Transverse colon (tissue), 4 donors: Measurements from ENCODE around the gene ASCL5. TPM values are rescaled to one million over a fixed set of nuclear protein-coding genes. Genes with fewer than 3 reads are reported as not detected.

ENCODE experiments used
- DNase-seq: peaks from one replicate; pipeline ENCODE4 v3.0.0-alpha.2; 2019
- H3K27ac ChIP-seq, 4 donors: fragments of 200-600 bp; sonication (generic); 2 replicates each; pipeline ENCODE4 v1.5.1; 2016 to 2018; ENCODE audit warnings: inconsistent platforms in 4 of 4
- H3K27me3 ChIP-seq: fragments of 200-600 bp; sonication (generic); 2 replicates; pipeline ENCODE4 v1.5.1; 2017; ENCODE audit warnings: inconsistent platforms
- H3K36me3 ChIP-seq, 4 donors: fragments of 200-600 bp; sonication (generic); 2 replicates each; pipeline ENCODE4 v1.5.1; 2017 to 2019; ENCODE audit warnings: inconsistent platforms in 4 of 4
- H3K4me1 ChIP-seq, 4 donors: fragments of 200-600 bp; sonication (generic); 2 replicates each; pipeline ENCODE4 v1.5.1; 2017 to 2020; ENCODE audit warnings: inconsistent platforms in 4 of 4
- H3K4me3 ChIP-seq, 4 donors: fragments of 200-600 bp; sonication (generic); 1 replicate in 1 of 4; 2 replicates in 3 of 4; pipeline versions ENCODE4 v1.5.1 to v1.6.1; 2017 to 2019; ENCODE audit warnings: inconsistent platforms in 4 of 4
- H3K9me3 ChIP-seq, 2 donors: fragments of 200-600 bp; sonication (generic); 2 replicates each; pipeline ENCODE4 v1.5.1; 2017 to 2019; ENCODE audit warnings: inconsistent platforms in 2 of 2
- CTCF ChIP-seq, 5 experiments: fragments of 200-600 bp in 3 of 5; fragments of 450-650 bp in 2 of 5; sonication (generic) in 3 of 5; IDR thresholded peaks; 1 replicate in 2 of 5; 2 replicates in 3 of 5; pipeline ENCODE4 v1.5.1; 2016 to 2017; ENCODE audit warnings: antibody characterized with exemption in 5 of 5, inconsistent platforms in 3 of 5, mild to moderate bottlenecking in 2 of 5, moderate library complexity in 1 of 5
- EP300 ChIP-seq: sonication (generic); formaldehyde crosslinking; IDR thresholded peaks from one replicate; pipeline ENCODE4 v1.6.1; 2017; ENCODE audit warnings: antibody characterized with exemption, low read depth
- POLR2A ChIP-seq: fragments of 450-650 bp; IDR thresholded peaks from one replicate; pipeline ENCODE4 v1.6.1; 2016; ENCODE audit warnings: antibody characterized with exemption, mild to moderate bottlenecking, moderate library complexity
- POLR2AphosphoS5 ChIP-seq, 3 donors: sonication (generic); formaldehyde crosslinking; IDR thresholded peaks; one replicate each; pipeline ENCODE4 v1.6.1; 2016; ENCODE audit warnings: antibody characterized with exemption in 3 of 3
- WGBS, 2 donors: methylation state at CpG; one replicate each; pipeline ENCODE4 v1.1.5; 2018; ENCODE audit warnings: low coverage in 1 of 2; 5-methylcytosine and 5-hydroxymethylcytosine counted together
- in situ Hi-C, 4 donors: fragments of 200-750 bp; cut with MboI; loops; one replicate each; pipeline versions ENCODE4 v1.15.0 to v1.15.1; 2017; ENCODE audit warnings: low sequenced_read_pairs in 3 of 4, low pct_ligation_motif_present in 1 of 4, low pct_unique_long_range_greater_than_20kb in 1 of 4
- intact Hi-C: fragments of 100-400 bp; cut with DNase I; formaldehyde crosslinking; loops from one replicate; pipeline ENCODE4 v1.15.1; 2023; ENCODE audit warnings: low total_unique reads
- total RNA-seq, 4 donors: library from RNA; depleted of rRNA; stranded (reverse); fragments of >200 nt; gene quantifications; one replicate each; pipeline ENCODE4 v1.1.0, GENCODE V29; 2016

ASCL5 gene
- total RNA-seq, 4 donors from 2014 or later, result not detected

DNA sequence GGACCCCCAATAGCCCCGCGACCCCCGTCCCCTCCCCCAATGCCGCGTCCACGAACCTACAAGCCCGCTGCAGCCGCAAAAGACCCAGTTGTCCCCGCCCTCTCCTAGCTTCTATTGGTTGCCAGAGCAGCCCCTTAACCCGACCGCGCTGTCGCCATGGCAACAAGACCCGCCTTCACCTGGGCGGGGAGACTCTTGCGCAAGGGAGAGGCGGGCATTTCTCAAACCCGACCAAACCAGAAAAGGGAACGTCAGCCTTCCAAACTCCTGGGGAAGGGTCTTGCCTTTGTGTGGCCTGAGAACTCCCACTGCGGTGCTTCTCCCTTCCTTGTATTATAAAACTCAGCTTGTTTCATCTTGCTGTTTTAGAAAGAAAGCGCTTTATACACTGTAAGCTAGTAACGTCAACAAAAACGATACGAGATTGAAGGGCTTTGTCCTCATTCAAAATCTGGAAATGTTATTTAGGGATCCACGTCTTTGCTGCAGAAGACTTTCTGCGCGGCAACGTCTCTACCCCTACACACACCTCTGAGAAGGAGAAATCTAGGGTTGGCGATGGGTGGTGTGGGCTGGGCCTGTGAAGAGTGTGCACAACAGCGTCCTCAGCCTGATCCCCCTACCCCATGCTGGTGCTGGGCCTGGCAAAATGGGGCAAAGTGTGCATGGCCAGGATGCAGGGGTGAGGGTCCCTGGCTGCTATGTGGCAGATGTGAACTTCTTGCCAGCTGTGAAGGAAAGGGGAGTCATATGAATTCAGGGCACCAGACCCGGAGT, 27.6 kb upstream of the ASCL5 start, which contains the start of gene TMEM9:
Gene TMEM9 (minus strand): TSS at position 86 of the 777 bp plus-strand sequence. CDS start 551 bp downstream, outside the sequence.
- peak in 1 of 3 donors; percentile 46 for TF ChIP-seq POLR2AphosphoS5 (IDR thresholded peaks at IDR 0.05)
- no peak for TF ChIP-seq CTCF (IDR thresholded peaks at IDR 0.05)
- in situ Hi-C loops, result no loop called here
- WGBS, 2 donors, result 0 to 12% methylated on average over 2 to 22 of the region's 31 CpGs
- Histone ChIP-seq H3K27ac (peak within 1 kb of the TSS; percentile 74 to 85 (median 82)), H3K4me3 (peak within 1 kb of the TSS; percentile 74 to 85 (median 80)), H3K27me3 (no peaks in the 10 kb centered on the region), H3K36me3 (peaks cover 0 to 2% (median 0%) of the 10 kb centered on the region in 4 donors), H3K9me3 (no peaks in the 10 kb centered on the region), H3K4me1 (peaks cover 6 to 20% (median 13%) of the 10 kb centered on the region in 4 donors)
- intact Hi-C loops, result no loop called here
- DNase-seq, result peak; percentile 98

DNA sequence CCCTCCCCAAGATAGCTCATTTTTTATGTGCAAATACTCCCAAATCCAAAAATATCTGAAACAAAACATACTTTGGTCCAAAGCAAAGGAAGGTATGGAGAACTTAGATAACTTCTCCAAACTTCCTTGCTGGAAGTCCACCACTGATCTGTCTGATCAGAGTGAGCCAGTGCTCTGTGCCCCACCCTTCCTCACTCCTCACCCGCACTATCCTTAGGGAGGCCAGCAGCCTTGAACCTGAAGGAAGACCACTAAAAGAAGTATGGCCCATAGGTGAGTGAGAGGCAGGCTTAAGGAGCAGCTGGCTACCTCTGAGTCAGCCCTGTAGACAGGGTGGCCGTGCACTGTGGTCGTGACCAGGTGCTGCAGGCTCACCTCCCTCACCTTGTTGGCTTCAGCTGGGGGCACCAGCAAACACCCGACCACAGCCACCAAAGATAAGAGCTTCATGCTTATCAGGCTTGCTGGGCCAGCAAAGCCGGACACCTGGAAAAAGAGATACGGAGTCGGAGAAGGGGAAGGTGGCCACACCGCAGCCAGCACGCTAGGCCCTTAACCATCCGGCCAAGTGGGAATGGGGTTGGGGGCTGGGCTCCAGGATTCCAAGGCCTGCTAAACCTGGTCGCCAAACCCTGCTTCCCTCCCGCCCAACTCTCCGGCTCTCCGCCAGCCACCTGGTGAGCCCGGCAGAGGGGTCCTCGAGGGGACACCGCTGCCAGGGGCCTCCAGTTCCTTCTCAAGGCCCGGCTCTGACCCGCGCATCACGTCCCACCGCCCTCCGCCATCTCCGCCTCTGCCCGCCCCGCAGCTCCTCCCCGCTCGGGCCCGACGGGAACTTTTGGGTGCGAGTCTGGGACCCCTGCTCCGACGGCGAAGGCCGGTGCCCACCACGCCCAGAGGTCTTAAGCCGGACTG, 26.7 kb upstream of the ASCL5 start:
- in situ Hi-C loops (no loop called here), intact Hi-C loops (no loop called here)
- H3K27ac ChIP-seq, result peak overlapping the region; percentile 74 to 85 (median 82)

DNA sequence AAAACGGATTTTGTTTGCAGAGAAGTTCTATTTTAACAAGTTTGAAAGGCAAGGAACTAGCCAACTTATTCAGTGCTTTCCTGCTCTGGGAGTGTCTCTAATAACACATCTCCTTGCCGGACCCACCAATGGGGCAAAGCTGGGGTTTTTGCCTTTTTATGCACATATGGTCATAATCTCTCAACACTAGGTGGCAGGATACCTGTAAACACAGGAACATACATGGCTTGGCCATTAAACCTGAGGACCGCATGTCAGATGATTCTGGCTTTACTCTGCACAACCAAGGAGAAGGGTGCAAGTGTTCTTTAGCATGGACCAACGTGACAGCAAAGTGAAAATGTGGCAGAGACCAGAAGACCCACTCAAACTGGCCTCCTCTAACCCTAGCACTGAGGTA, 22.4 kb upstream of the ASCL5 start:
- Histone ChIP-seq H3K4me1 (peaks cover 6 to 15% (median 10%) of the 10 kb centered on the region in 4 donors), H3K4me3 (no peak overlapping the region), H3K36me3 (peaks cover 0 to 15% (median 0%) of the 10 kb centered on the region in 4 donors), H3K9me3 (no peaks in the 10 kb centered on the region), H3K27ac (no peak overlapping the region), H3K27me3 (no peaks in the 10 kb centered on the region)
- no peak for DNase-seq
- 41 to 68% methylated on average over 2 to 4 of the region's 4 CpGs for WGBS, 2 donors
- intact Hi-C loops (no loop called here), in situ Hi-C loops (loop anchor here in 1 of 4 donors (10.0 kb wide), 1 partner anchor 75 kb away; no protein-coding TSS in a partner anchor)
- TF ChIP-seq EP300, result no peak
- TF ChIP-seq CTCF (IDR thresholded peaks at IDR 0.05), result peak in 4 of 5 experiments; percentile 38 to 53 (median 48)

More for the DNA sequence above, 26.7 kb upstream of the ASCL5 start:
- DNase-seq, result no peak
- H3K4me1 ChIP-seq, result peaks cover 6 to 20% (median 13%) of the 10 kb centered on the region in 4 donors
- TF ChIP-seq POLR2A (no peak), CTCF (IDR thresholded peaks at IDR 0.05) (no peak), EP300 (no peak), POLR2AphosphoS5 (IDR thresholded peaks at IDR 0.05) (no peak)
- no peaks in the 10 kb centered on the region for H3K9me3 ChIP-seq
- H3K36me3 ChIP-seq, result peaks cover 0 to 2% (median 0%) of the 10 kb centered on the region in 4 donors
- peak overlapping the region; percentile 74 to 85 (median 80) for H3K4me3 ChIP-seq
- no peaks in the 10 kb centered on the region for H3K27me3 ChIP-seq
- WGBS, 2 donors, result 4% methylated on average over 33 of the region's 37 CpGs; no CpG with 5 or more reads in 1 of the 2 donors
